Spleen (tissue), 11 donors: ENCODE data around the gene CTLA4. TPM values are rescaled to one million over a fixed set of nuclear protein-coding genes. Genes with fewer than 3 reads are reported as not detected.

Experiments used
- DNase-seq: peaks from one replicate; pipeline ENCODE4 v3.0.0-alpha.2; 2020
- H3K27ac ChIP-seq, 8 donors: fragments of 200-600 bp; sonication (generic) in 7 of 8; 1 replicate in 4 of 8; 2 replicates in 4 of 8; pipeline versions ENCODE4 v1.5.0 to v1.8.0; 2016 to 2021; ENCODE audit warnings: inconsistent platforms in 4 of 8, mild to moderate bottlenecking in 4 of 8, moderate library complexity in 1 of 8
- H3K27me3 ChIP-seq, 7 donors: fragments of 200-600 bp; sonication (generic) in 6 of 7; replicated peaks in 1 of 7; 1 replicate in 4 of 7; 2 replicates in 3 of 7; pipeline versions ENCODE4 v1.5.0 to v1.8.0; 2016 to 2021; ENCODE audit warnings: inconsistent platforms in 3 of 7, mild to moderate bottlenecking in 1 of 7
- H3K36me3 ChIP-seq, 6 donors: fragments of 200-600 bp; sonication (generic) in 5 of 6; 1 replicate in 4 of 6; 2 replicates in 2 of 6; pipeline versions ENCODE4 v1.5.0 to v1.8.0; 2016 to 2021; ENCODE audit warnings: inconsistent platforms in 2 of 6
- H3K4me1 ChIP-seq, 6 donors: fragments of 200-600 bp; sonication (generic) in 5 of 6; 1 replicate in 3 of 6; 2 replicates in 3 of 6; pipeline versions ENCODE4 v1.5.0 to v1.8.0; 2016 to 2021; ENCODE audit warnings: inconsistent platforms in 3 of 6
- H3K4me3 ChIP-seq, 8 donors: fragments of 200-600 bp; sonication (generic) in 7 of 8; 1 replicate in 4 of 8; 2 replicates in 4 of 8; pipeline versions ENCODE4 v1.5.0 to v1.8.0; 2016 to 2021; ENCODE audit warnings: inconsistent platforms in 4 of 8, mild to moderate bottlenecking in 4 of 8, moderate library complexity in 2 of 8
- H3K9me3 ChIP-seq, 8 donors: fragments of 200-600 bp; sonication (generic) in 7 of 8; 1 replicate in 4 of 8; 2 replicates in 4 of 8; pipeline versions ENCODE4 v1.5.0 to v1.8.0; 2016 to 2021; ENCODE audit warnings: inconsistent platforms in 4 of 8
- POLR2A ChIP-seq, 3 donors: fragments of 450-650 bp; IDR thresholded peaks; one replicate each; pipeline ENCODE4 v1.5.1; 2017; ENCODE audit warnings: antibody characterized with exemption in 3 of 3, mild to moderate bottlenecking in 1 of 3
- POLR2AphosphoS5 ChIP-seq, 3 donors: sonication (generic); formaldehyde crosslinking; IDR thresholded peaks; one replicate each; pipeline ENCODE4 v1.5.1; 2017; ENCODE audit warnings: antibody characterized with exemption in 3 of 3
- WGBS, 5 donors: extraction: QIAGEN DNeasy Blood & Tissue Kit in 3 of 5; methylation state at CpG; one replicate each; pipeline versions ENCODE4 v1.1.5 to v1.1.7; 2013 to 2018; 5-methylcytosine and 5-hydroxymethylcytosine counted together
- intact Hi-C: fragments of 100-400 bp; cut with DNase I; formaldehyde crosslinking; loops from one replicate; pipeline ENCODE4 v1.15.0; 2023; ENCODE audit warnings: low total_unique reads
- polyA plus RNA-seq, 3 donors: library from polyadenylated mRNA; stranded (reverse); fragments of 200-250 nt; gene quantifications; one replicate each; pipeline ENCODE4 v1.2.1, GENCODE V29; 2013
- total RNA-seq, 7 donors: library from RNA; depleted of rRNA in 3 of 7; stranded (reverse); fragments of >200 nt in 3 of 7; fragmentation: NEBNext Ultra II Directional in 4 of 7; extraction: Animal tissue kit (Norgen Biotek cat#: 25700) in 4 of 7; gene quantifications; one replicate each; pipeline versions ENCODE4 v1.1.0 to v1.2.1, GENCODE V29; 2016 to 2021
- TF ChIP-seq, protein P1 (sequence below), 11 experiments: fragments of 200-600 bp in 7 of 11; fragments of 450-650 bp in 4 of 11; sonication (generic) in 4 of 11; IDR thresholded peaks in 8 of 11; conservative IDR thresholded peaks in 3 of 11; 1 replicate in 7 of 11; 2 replicates in 4 of 11; pipeline versions ENCODE4 v1.4.0 to v1.8.0; 2016 to 2021; ENCODE audit warnings: antibody characterized with exemption in 11 of 11, inconsistent platforms in 4 of 11, mild to moderate bottlenecking in 1 of 11
- donor health status: healthy with polysubstance abuse.
- donor health status: DM: no; HTN: no; CAD: no; lungs with moderate emphysema.
- donor health status: DM: no; HTN: no; CAD: no.
- donor health status: Bipolar disorder and iron deficiency.
- donor health status: healthy.
- donor health status: DM: no; HTN: no; CAD: no.
- donor health status: DM: yes; HTN: yes; CAD: no.

CTLA4 gene
- total and polyA plus RNA-seq, 10 donors: 1.4 to 9.9 (median 2.9) TPM

GRCh38 chr2:203849010-203849409 lies 18.6 kb upstream of the CTLA4 start:
- H3K4me1 ChIP-seq: peaks cover 0 to 4% (median 0%) of the 10 kb centered on the region in 6 donors
- WGBS, 5 donors: 47 to 80% (median 67%) methylated on average over 2 of the region's 2 CpGs
- H3K27ac ChIP-seq: no peak overlapping the region
- TF ChIP-seq POLR2AphosphoS5 (IDR thresholded peaks at IDR 0.05): no peak
- TF ChIP-seq, protein P1, sequence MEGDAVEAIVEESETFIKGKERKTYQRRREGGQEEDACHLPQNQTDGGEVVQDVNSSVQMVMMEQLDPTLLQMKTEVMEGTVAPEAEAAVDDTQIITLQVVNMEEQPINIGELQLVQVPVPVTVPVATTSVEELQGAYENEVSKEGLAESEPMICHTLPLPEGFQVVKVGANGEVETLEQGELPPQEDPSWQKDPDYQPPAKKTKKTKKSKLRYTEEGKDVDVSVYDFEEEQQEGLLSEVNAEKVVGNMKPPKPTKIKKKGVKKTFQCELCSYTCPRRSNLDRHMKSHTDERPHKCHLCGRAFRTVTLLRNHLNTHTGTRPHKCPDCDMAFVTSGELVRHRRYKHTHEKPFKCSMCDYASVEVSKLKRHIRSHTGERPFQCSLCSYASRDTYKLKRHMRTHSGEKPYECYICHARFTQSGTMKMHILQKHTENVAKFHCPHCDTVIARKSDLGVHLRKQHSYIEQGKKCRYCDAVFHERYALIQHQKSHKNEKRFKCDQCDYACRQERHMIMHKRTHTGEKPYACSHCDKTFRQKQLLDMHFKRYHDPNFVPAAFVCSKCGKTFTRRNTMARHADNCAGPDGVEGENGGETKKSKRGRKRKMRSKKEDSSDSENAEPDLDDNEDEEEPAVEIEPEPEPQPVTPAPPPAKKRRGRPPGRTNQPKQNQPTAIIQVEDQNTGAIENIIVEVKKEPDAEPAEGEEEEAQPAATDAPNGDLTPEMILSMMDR (IDR thresholded peaks at IDR 0.05 in 8 of 11, conservative IDR thresholded peaks at IDR 0.05 in 3 of 11): no peak
- intact Hi-C loops: no loop called here
- H3K36me3 ChIP-seq: no peaks in the 10 kb centered on the region
- H3K27me3 ChIP-seq: no peaks in the 10 kb centered on the region
- DNase-seq: no peak
- no peak overlapping the region for H3K4me3 ChIP-seq
- no peaks in the 10 kb centered on the region for H3K9me3 ChIP-seq

DNA sequence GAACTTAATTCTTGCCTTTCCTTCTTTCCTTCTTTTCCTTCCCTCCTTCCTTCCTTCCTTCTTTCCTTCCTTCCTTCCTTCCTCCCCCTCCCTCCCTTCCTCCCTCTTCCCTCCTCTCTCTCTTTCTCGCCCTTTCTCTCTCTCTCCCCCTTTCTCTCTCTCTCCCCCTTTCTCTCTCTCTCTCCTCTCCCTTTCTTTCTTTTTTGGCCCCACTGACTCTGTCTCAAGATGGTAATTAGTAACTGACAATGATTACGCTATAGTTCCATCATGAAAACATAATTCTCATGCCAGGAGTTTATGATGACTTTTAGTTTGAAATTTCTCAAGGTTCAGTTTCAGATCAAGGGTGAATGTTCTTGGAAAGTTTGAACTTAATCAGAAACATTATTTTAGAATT lies 14.8 kb upstream of the CTLA4 start:
- H3K36me3 ChIP-seq: no peaks in the 10 kb centered on the region

DNA sequence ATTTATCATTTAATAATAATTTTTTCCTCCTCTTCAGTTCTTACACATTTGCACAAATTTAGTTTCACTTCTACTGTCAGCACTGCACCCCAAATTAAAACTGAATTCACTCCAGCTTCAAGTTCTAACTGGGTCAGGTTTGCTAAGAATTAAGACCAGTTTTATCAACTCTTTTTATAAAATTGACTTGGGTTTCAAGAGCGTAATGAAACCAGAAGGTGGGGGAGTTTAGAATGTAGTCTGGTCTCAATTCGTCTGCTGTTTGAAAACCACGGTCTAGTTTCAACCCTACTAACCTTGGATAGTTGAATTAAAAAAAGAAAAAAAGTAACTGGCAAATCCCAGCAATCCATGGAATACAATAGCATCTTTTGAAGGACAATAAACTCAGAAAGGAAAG lies 14.3 kb upstream of the CTLA4 start:
- TF ChIP-seq POLR2AphosphoS5 (IDR thresholded peaks at IDR 0.05) (no peak), POLR2A (IDR thresholded peaks at IDR 0.05) (no peak)
- TF ChIP-seq, protein P1 (IDR thresholded peaks at IDR 0.05 in 8 of 11, conservative IDR thresholded peaks at IDR 0.05 in 3 of 11): no peak
- no peaks in the 10 kb centered on the region for H3K9me3 ChIP-seq
- peaks cover 0 to 18% (median 7%) of the 10 kb centered on the region in 6 donors for H3K4me1 ChIP-seq
- no peak for DNase-seq
- 32 to 60% (median 51%) methylated on average over 3 of the region's 3 CpGs for WGBS, 5 donors
- intact Hi-C loops: no loop called here
- H3K36me3 ChIP-seq: no peaks in the 10 kb centered on the region
- no peaks in the 10 kb centered on the region for H3K27me3 ChIP-seq
- no peak overlapping the region for H3K4me3 ChIP-seq
- H3K27ac ChIP-seq: peak overlapping the region in 4 of 8 donors; percentile 3 to 17 (median 9)

More for the DNA sequence above, 14.8 kb upstream of the CTLA4 start:
- no peak overlapping the region for H3K4me3 ChIP-seq
- H3K27me3 ChIP-seq: no peaks in the 10 kb centered on the region
- DNase-seq: no peak
- intact Hi-C loops: no loop called here
- no peaks in the 10 kb centered on the region for H3K9me3 ChIP-seq
- peaks cover 0 to 13% (median 6%) of the 10 kb centered on the region in 6 donors for H3K4me1 ChIP-seq
- 70 to 87% (median 83%) methylated on average over 2 of the region's 2 CpGs for WGBS, 5 donors
- no peak overlapping the region for H3K27ac ChIP-seq
- no peak for TF ChIP-seq POLR2A (IDR thresholded peaks at IDR 0.05)
- TF ChIP-seq, protein P1 (IDR thresholded peaks at IDR 0.05 in 8 of 11, conservative IDR thresholded peaks at IDR 0.05 in 3 of 11): no peak
- no peak for TF ChIP-seq POLR2AphosphoS5 (IDR thresholded peaks at IDR 0.05)

DNA sequence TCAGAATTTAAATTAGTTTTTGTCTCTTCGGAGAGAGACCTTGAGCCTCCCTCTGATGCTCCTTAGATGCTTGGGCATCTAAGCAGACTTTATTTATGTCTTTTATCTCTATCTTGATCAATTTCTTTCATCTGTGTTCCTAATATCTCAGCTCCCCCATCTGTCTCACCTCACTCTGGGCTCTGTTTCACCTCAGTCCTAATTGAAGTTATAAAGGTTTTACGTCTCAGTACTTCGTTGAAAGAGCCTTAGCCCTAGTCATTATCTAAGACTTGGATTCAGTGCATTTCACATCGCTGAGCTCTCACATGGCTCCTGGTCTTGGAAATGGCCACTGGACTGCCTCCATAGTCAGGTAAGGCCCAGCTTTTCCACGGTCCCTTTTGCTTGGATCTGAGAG lies 13.8 kb upstream of the CTLA4 start:
- intact Hi-C loops: no loop called here
- DNase-seq: no peak
- H3K27me3 ChIP-seq: peaks cover 0 to 2% (median 0%) of the 10 kb centered on the region in 7 donors
- no peaks in the 10 kb centered on the region for H3K9me3 ChIP-seq
- no peak overlapping the region for H3K4me3 ChIP-seq
- TF ChIP-seq POLR2AphosphoS5 (IDR thresholded peaks at IDR 0.05): no peak
- TF ChIP-seq, protein P1 (IDR thresholded peaks at IDR 0.05 in 8 of 11, conservative IDR thresholded peaks at IDR 0.05 in 3 of 11): no peak
- TF ChIP-seq POLR2A (IDR thresholded peaks at IDR 0.05): no peak
- WGBS, 5 donors: 79 to 91% (median 88%) methylated on average over 5 of the region's 5 CpGs
- no peaks in the 10 kb centered on the region for H3K36me3 ChIP-seq
- H3K27ac ChIP-seq: peak overlapping the region in 3 of 8 donors; percentile 3 to 12 (median 6)
- H3K4me1 ChIP-seq: peaks cover 0 to 21% (median 7%) of the 10 kb centered on the region in 6 donors
